Left kidney (tissue), 8 donors: ENCODE measurements around the gene IGSF6. TPM values are rescaled to one million over a fixed set of nuclear protein-coding genes. Genes with fewer than 3 reads are reported as not detected.
"Not testable (repeated sequence)": the region's sequence is repeated elsewhere in the genome, so short reads cannot be mapped to it uniquely, and the experiment has no call there.

Source experiments
- DNase-seq: peaks from one replicate; pipeline ENCODE4 v3.0.0-alpha.2; 2013
- long read RNA-seq, 8 donors: transcript quantifications; one replicate each; lab custom pipeline, GENCODE V29; 2026
- polyA plus RNA-seq: library from polyadenylated mRNA; unstranded; fragments of 120-200 nt; gene quantifications from one replicate; pipeline ENCODE4 v1.2.1, GENCODE V29; 2013; ENCODE audit not compliant: insufficient read length

IGSF6 gene
- polyA plus RNA-seq: 7.3 TPM
- long read RNA-seq, donor 1, partial matches to known transcripts: 0 of 1 reads
- long read RNA-seq, donor 1, other reads (novel, unspliced or antisense): 0 of 1 reads
- long read RNA-seq, donor 2, partial matches to known transcripts: 0 of 2 reads
- long read RNA-seq, donor 2, other reads (novel, unspliced or antisense): 0 of 2 reads
- long read RNA-seq, donor 3: 0 reads
- long read RNA-seq, donor 4: 0 reads
- long read RNA-seq, donor 5, partial matches to known transcripts: 169 of 599 reads
- long read RNA-seq, donor 5, other reads (novel, unspliced or antisense): 428 of 599 reads
- long read RNA-seq, donor 6, partial matches to known transcripts: 557 of 786 reads
- long read RNA-seq, donor 6, other reads (novel, unspliced or antisense): 229 of 786 reads
- long read RNA-seq, donor 7, partial matches to known transcripts: 0 of 1 reads
- long read RNA-seq, donor 7, other reads (novel, unspliced or antisense): 0 of 1 reads
- long read RNA-seq, donor 8, partial matches to known transcripts: 74 of 199 reads
- long read RNA-seq, donor 8, other reads (novel, unspliced or antisense): 125 of 199 reads

GRCh38 chr16:21652453-21652852 lies at the start of gene IGSF6:
TSS of gene IGSF6 (minus strand) at chr16:21652608. CDS start at chr16:21652598, 10 bp downstream.
- DNase-seq: no peak

DNA sequence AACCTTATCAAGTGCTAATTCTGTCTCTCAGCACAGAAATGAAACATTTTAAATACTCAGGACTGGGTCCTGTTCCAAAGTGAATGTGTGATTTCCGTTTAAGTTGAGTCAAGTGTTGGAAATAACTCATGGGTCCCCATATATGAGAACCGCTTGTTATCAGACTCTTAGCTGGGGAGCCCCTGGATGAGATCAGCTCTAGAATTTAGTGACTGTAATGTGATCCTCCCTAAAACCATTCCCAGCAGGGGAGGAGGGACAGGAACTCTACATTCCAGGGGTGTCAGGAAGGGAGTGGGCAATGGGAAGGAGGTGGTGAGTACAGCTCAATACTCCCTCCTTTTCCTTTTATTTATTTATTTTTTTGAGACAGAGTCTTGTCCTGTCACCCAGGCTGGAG lies 48.9 kb upstream of the IGSF6 start:
- DNase-seq: no peak

DNA sequence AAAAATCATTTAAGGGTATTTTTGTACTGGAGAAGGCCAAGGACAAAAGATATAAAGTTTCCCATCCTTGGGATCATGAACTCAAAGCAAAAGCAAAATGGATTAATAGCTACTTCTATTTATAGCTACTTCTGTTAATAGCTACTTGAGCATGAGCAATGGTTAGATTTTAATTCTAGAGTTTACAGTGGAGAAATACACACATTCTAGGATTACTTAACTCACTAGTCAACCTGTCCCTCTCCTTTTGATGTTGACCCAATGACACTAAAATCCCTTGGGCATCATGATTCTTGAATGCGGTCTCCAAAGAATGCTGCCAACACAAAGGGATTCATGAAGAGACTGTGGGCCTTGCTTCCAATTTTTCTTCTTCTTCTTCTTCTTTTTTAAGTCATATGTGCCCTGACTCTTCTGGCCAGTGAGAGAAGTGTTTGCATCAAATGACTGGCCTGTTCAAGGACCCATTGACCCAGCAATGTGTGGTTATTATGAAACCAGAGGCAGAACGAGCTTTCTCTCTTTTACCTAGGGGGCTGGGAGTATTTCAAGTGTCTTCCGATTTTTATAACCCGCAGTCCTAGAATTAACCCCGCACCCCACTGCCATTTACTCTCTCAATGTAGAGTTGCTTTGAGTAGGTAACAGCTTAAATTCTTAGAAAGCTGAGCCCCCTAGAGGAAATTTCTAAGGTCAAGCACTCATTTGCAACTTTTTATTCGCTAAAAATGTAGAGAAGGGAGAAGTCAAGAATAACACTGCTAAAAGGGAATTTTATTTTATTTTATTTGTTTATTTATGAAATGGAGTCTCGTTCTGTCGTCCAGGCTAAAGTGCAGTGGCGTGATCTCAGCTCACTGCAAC lies 46.0 kb upstream of the IGSF6 start:
- no peak for DNase-seq

DNA sequence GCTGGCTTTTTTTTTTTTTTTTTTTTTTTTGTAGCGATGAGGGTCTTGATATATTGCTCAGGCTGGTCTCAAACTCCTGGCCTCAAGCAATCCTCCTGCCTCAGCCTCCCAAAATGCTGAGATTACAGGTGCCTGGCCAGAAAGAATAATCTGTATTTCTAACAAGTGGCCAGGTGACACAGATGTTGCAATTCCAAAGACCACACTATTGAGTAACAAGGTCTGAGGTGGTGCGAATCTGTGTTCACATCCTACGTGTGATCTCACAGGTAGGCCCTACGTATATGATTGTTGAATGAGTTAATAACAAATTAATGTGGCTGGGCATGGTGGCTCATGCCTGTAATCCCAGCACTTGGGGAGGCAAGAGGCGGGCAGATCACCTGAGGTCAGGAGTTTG lies 44.6 kb upstream of the IGSF6 start:
- no peak for DNase-seq

- no peak for DNase-seq
Observed at GRCh38 chr16:21694609-21695008, 42.2 kb upstream of the IGSF6 start.

- not testable (repeated sequence) for DNase-seq
Observed at GRCh38 chr16:21690967-21691366, 38.6 kb upstream of the IGSF6 start.

DNA sequence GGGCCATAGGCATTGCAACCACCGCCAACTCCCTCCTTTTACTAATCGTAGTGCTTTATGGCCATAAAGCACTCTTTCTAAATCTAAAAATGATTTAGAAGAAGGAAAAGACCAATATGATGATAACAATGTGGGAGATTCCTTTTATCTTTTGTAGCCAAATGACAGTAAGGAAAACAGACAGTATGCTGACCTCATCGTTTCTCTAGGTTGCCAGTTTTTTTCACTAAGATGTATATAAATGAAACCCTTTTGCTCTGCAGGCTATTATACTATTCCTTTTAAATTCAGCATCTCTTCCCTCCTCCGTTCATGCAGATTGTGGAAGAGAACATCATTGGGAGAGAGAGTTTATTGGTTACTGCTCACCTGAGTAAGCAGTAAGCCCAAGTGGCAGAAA lies 36.7 kb upstream of the IGSF6 start:
- DNase-seq: no peak

GRCh38 chr16:21685034-21685455 lies 32.6 kb upstream of the IGSF6 start:
- peak; percentile 41 for DNase-seq

- DNase-seq: no peak
Observed at GRCh38 chr16:21684199-21684598, 31.8 kb upstream of the IGSF6 start.

GRCh38 chr16:21683184-21683583 lies 30.8 kb upstream of the IGSF6 start:
- no peak for DNase-seq

GRCh38 chr16:21680714-21681113 lies 28.3 kb upstream of the IGSF6 start:
- DNase-seq: not testable (repeated sequence)

DNA sequence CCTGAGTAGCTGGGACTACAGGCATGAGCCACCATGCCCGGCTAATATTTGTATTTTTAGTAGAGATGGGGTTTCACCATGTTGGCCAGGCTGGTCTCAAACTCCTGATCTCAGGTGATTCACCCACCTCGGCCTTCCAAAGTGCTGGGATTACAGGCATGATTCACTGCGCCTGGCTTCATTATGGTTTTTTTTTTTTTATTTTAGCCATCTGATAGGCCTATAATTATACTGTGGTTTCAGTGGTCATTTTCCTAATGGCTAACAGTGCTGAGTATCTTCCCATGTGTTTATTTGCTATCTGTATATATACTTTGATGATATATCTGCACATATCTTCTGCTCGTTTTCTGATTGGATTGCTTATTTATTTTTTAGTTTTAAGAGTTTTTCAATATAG lies 22.0 kb upstream of the IGSF6 start:
- DNase-seq: not testable (repeated sequence)

DNA sequence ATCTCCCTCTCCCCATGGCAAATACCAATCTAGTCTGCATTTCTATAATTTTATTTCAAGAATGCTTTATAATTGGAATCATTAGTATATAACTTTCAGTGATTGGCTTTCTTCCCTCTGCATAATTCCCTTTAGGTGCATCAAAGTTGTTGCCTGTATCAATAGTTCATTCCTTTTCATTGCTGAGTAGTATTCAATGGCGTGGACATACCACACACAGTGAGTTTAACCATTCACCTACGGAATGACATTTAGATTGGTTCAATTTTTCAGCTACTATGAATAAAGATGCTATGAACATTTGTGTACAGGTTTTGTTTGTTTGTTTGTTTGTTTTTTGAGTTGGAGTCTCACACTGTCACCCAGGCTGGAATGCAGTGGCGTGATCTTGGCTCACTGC lies 21.1 kb upstream of the IGSF6 start:
- no peak for DNase-seq

- no peak for DNase-seq
Observed at GRCh38 chr16:21667575-21667974, 15.2 kb upstream of the IGSF6 start.

- DNase-seq: no peak
Observed at GRCh38 chr16:21666772-21667171, 14.4 kb upstream of the IGSF6 start.

DNA sequence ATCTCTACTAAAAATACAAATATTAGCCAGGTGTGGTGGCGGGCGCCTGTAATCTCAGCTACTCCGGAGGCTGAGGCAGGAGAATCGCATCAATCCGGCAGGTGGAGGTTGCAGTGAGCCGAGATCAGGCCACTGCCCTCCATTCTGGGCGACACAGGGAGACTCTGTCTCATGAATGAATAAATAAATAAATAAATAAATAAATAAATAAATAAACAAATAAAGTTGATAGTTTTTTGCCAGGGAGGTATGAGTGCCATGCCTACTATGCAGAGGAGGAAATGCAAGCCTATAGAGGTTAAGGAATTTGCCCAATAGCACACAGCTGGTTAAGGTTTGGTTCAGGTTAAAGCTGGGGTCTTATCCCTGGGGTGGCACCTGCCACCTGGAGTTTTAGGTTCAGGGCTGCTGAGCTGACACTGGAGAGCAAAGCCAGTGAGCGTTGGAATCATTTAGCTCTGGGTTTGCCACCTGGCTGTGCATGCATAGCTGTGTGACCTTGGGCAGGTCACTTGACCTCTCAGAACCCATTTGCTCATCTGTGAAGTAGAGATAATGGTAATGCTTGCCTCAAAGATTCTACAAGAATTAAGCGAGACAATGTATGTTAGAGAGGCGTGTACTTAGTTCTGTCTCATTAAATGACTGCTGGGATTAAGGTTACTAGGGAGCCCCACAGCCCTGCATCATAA lies 12.5 kb upstream of the IGSF6 start:
- DNase-seq: no peak

DNA sequence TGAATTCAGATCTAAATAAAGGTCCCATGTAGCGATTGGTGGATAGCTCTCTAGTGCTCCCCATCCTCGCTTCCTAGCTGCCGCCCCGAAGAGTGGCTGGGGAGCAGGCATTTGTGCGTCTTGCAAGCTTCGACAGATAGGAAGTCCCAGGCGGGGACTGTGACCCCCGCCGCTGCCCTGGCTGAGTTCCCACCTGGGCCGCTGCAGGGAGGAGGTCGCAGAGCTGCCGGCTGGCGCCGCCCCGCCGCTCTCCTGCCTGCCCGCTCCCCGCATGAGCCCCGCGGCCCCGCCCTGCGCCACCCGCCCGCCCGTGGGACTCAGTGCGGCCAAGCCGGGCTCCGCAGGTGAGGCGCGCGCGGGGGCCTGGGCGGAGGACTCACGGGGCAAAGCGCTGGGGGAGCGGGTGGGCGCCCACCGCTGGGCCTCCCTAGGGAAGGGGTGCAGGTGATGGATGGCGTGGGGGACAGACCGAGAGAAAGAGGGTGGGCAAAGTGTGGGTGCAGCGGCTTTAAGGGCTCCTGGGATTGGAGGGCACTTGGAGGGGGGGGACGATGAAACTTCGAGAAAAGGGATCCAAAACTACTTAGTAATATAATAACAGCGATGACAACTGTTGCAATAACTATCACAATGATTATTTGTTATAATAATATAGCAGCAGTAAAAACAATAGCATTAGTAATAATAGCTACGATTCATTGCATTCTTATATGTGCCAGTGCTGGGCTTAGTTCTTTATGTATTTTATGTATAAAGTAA lies 11.7 kb upstream of the IGSF6 start, which contains the start of gene OTOA:
TSS of gene OTOA (plus strand) at position 80 of the 759 bp plus-strand sequence. CDS start 14,547 bp downstream, outside the sequence.
- no peak for DNase-seq

DNA sequence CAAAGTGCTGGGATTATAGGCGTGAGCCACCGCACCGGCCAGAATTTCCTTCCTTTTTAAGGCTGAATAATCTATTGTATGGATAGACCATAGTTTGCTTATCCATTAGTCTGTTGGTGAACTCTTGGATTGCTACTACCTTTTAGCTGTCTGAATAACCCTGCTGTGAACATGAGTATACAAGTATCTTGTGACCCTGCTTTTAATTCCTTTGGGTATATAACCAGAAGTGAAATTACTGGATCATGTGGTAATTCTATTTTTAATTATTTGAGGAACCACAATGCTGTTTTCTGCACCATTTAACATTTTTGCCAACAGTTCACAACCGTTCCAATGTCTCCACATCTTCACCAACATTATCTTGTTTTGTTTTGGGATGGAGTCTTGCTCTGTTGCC lies 6.7 kb upstream of the IGSF6 start:
- no peak for DNase-seq

- DNase-seq: peak; percentile 50
Observed at GRCh38 chr16:21656795-21657768, 4.7 kb upstream of the IGSF6 start.

DNA sequence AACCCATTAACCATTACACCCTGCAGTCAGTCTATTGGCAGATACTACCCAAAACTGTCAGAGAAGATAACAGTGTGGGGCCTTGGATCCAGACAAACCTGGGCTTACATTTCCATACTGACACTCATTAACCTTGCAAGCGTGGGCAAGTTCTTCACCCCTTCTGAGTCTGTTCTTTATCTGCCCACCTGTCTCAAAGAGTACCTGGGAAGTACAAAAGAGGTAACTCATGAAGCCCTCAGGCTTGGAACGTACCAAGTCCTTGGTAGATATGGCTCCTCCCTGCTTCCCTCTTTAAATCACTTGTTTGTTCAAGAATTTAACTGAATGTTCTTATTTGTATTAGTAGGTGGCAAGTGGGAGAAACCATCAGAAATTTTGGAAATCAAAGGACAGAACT lies 2.5 kb upstream of the IGSF6 start:
- DNase-seq: no peak
